Eye (tissue), 1 donor: ENCODE results near the gene PDE8A.
"Not testable (repeated sequence)": the region's sequence is repeated elsewhere in the genome, so short reads cannot be mapped to it uniquely, and the experiment has no call there.

Source experiments
- DNase-seq: peaks from one replicate; pipeline ENCODE4 v3.0.0-alpha.2; 2015

The PDE8A gene

GRCh38 chr15:84992157-84992944, 10.7 kb downstream of the PDE8A start:
- no peak for DNase-seq

- no peak for DNase-seq
Measured at GRCh38 chr15:84996055-84996454, 14.4 kb downstream of the PDE8A start.

GRCh38 chr15:84996714-84997113, 15.1 kb downstream of the PDE8A start:
- DNase-seq, result not testable (repeated sequence)

GRCh38 chr15:84997214-84997613, 15.6 kb downstream of the PDE8A start:
- not testable (repeated sequence) for DNase-seq

- DNase-seq, result no peak
Measured at GRCh38 chr15:85000189-85000864, 18.7 kb downstream of the PDE8A start.

GRCh38 chr15:85000937-85001336, 19.3 kb downstream of the PDE8A start:
- no peak for DNase-seq

GRCh38 chr15:85002517-85002916, 20.9 kb downstream of the PDE8A start:
- no peak for DNase-seq

GRCh38 chr15:85003593-85004312, 22.1 kb downstream of the PDE8A start:
- DNase-seq, result no peak

GRCh38 chr15:85004550-85004949, 22.9 kb downstream of the PDE8A start:
- DNase-seq, result no peak

GRCh38 chr15:85005319-85005718, 23.7 kb downstream of the PDE8A start:
- DNase-seq, result no peak

GRCh38 chr15:85005746-85006145, 24.1 kb downstream of the PDE8A start:
- no peak for DNase-seq

- DNase-seq, result no peak
Measured at GRCh38 chr15:85006201-85006600, 24.5 kb downstream of the PDE8A start.

GRCh38 chr15:85006655-85007054, 25.0 kb downstream of the PDE8A start:
- no peak for DNase-seq

GRCh38 chr15:85007137-85007536, 25.5 kb downstream of the PDE8A start:
- DNase-seq, result no peak

- no peak for DNase-seq
Measured at GRCh38 chr15:85007741-85008397, 26.2 kb downstream of the PDE8A start.

- no peak for DNase-seq
Measured at GRCh38 chr15:85008474-85009260, 27.0 kb downstream of the PDE8A start.

GRCh38 chr15:85009435-85009834, 27.8 kb downstream of the PDE8A start:
- no peak for DNase-seq

GRCh38 chr15:85010071-85010385, 28.4 kb downstream of the PDE8A start:
- DNase-seq, result no peak

- peak; percentile 41 for DNase-seq
Measured at GRCh38 chr15:85010386-85011159, 28.9 kb downstream of the PDE8A start.

- DNase-seq, result no peak
Measured at GRCh38 chr15:85011160-85011571, 29.5 kb downstream of the PDE8A start.

GRCh38 chr15:85011724-85012123, 30.1 kb downstream of the PDE8A start:
- DNase-seq, result not testable (repeated sequence)

- no peak for DNase-seq
Measured at GRCh38 chr15:85013785-85014184, 32.1 kb downstream of the PDE8A start.
